Measurements from ENCODE around the gene EYA4. TPM values are rescaled to one million over a fixed set of nuclear protein-coding genes. Genes with fewer than 3 reads are reported as not detected.
A peak's percentile ranks its signal among the peaks of the same experiment; 100 is the strongest.

Gene EYA4
- total and polyA plus RNA-seq, 4 donors: 0.60 to 2.3 (median 1.5) TPM

- no peaks in the 10 kb centered on the region for H3K9me3 ChIP-seq (ENCODE audit: control insufficient read depth, insufficient read depth, low read length)
- H3K4me1 ChIP-seq (ENCODE audit: control insufficient read depth, insufficient read depth, low read length): no peaks in the 10 kb centered on the region
- no peaks in the 10 kb centered on the region for H3K27me3 ChIP-seq (ENCODE audit: control insufficient read depth, insufficient read depth, low read length)
- WGBS (ENCODE audit: insufficient coverage): 97% methylated on average over 2 of the region's 3 CpGs
- H3K4me3 ChIP-seq (ENCODE audit: low read depth, low read length): no peak overlapping the region
- H3K36me3 ChIP-seq (ENCODE audit: control insufficient read depth, insufficient read depth, low read length): no peaks in the 10 kb centered on the region
- no peak for DNase-seq (ENCODE audit: low read depth in 4 of 6, low spot score in 6 of 6)
- H3K27ac ChIP-seq (ENCODE audit: low read depth, low read length): no peak overlapping the region
Observed at GRCh38 chr6:133254552-133255228, 13.5 kb downstream of the EYA4 start.

- no peak for DNase-seq (ENCODE audit: low read depth in 4 of 6, low spot score in 6 of 6)
- Histone ChIP-seq H3K9me3 (ENCODE audit: control insufficient read depth, insufficient read depth, low read length) (no peaks in the 10 kb centered on the region), H3K36me3 (ENCODE audit: control insufficient read depth, insufficient read depth, low read length) (no peaks in the 10 kb centered on the region), H3K27me3 (ENCODE audit: control insufficient read depth, insufficient read depth, low read length) (no peaks in the 10 kb centered on the region), H3K27ac (ENCODE audit: low read depth, low read length) (no peak overlapping the region), H3K4me3 (ENCODE audit: low read depth, low read length) (no peak overlapping the region), H3K4me1 (ENCODE audit: control insufficient read depth, insufficient read depth, low read length) (no peaks in the 10 kb centered on the region)
- WGBS (ENCODE audit: insufficient coverage): no CpG with 5 or more reads among the region's 5 CpGs
Observed at GRCh38 chr6:133257545-133258105, 16.5 kb downstream of the EYA4 start.

GRCh38 chr6:133259561-133259960, 18.4 kb downstream of the EYA4 start:
- H3K4me1 ChIP-seq (ENCODE audit: control insufficient read depth, insufficient read depth, low read length): no peaks in the 10 kb centered on the region
- no peaks in the 10 kb centered on the region for H3K36me3 ChIP-seq (ENCODE audit: control insufficient read depth, insufficient read depth, low read length)
- no peak overlapping the region for H3K4me3 ChIP-seq (ENCODE audit: low read depth, low read length)
- DNase-seq (ENCODE audit: low read depth in 4 of 6, low spot score in 6 of 6): no peak
- no peaks in the 10 kb centered on the region for H3K27me3 ChIP-seq (ENCODE audit: control insufficient read depth, insufficient read depth, low read length)
- no peaks in the 10 kb centered on the region for H3K9me3 ChIP-seq (ENCODE audit: control insufficient read depth, insufficient read depth, low read length)
- H3K27ac ChIP-seq (ENCODE audit: low read depth, low read length): no peak overlapping the region

GRCh38 chr6:133262804-133263203, 21.6 kb downstream of the EYA4 start:
- H3K27ac ChIP-seq (ENCODE audit: low read depth, low read length): no peak overlapping the region
- DNase-seq (ENCODE audit: low read depth in 4 of 6, low spot score in 6 of 6): no peak
- H3K4me1 ChIP-seq (ENCODE audit: control insufficient read depth, insufficient read depth, low read length): no peaks in the 10 kb centered on the region
- no peaks in the 10 kb centered on the region for H3K9me3 ChIP-seq (ENCODE audit: control insufficient read depth, insufficient read depth, low read length)
- no CpG with 5 or more reads among the region's 2 CpGs for WGBS (ENCODE audit: insufficient coverage)
- no peaks in the 10 kb centered on the region for H3K27me3 ChIP-seq (ENCODE audit: control insufficient read depth, insufficient read depth, low read length)
- no peaks in the 10 kb centered on the region for H3K36me3 ChIP-seq (ENCODE audit: control insufficient read depth, insufficient read depth, low read length)
- no peak overlapping the region for H3K4me3 ChIP-seq (ENCODE audit: low read depth, low read length)

- Histone ChIP-seq H3K9me3 (ENCODE audit: control insufficient read depth, insufficient read depth, low read length) (no peaks in the 10 kb centered on the region), H3K4me1 (ENCODE audit: control insufficient read depth, insufficient read depth, low read length) (no peaks in the 10 kb centered on the region)
Observed at GRCh38 chr6:133265066-133265465, 23.9 kb downstream of the EYA4 start.

GRCh38 chr6:133266186-133266585, 25.0 kb downstream of the EYA4 start:
- no peaks in the 10 kb centered on the region for H3K4me1 ChIP-seq (ENCODE audit: control insufficient read depth, insufficient read depth, low read length)
- 35% methylated on average over 2 of the region's 2 CpGs for WGBS (ENCODE audit: insufficient coverage)

More at GRCh38 chr6:133265066-133265465, 23.9 kb downstream of the EYA4 start:
- Histone ChIP-seq H3K27ac (ENCODE audit: low read depth, low read length) (no peak overlapping the region), H3K36me3 (ENCODE audit: control insufficient read depth, insufficient read depth, low read length) (no peaks in the 10 kb centered on the region), H3K4me3 (ENCODE audit: low read depth, low read length) (no peak overlapping the region), H3K27me3 (ENCODE audit: control insufficient read depth, insufficient read depth, low read length) (no peaks in the 10 kb centered on the region)
- 100% methylated on average over 1 of the region's 4 CpGs for WGBS (ENCODE audit: insufficient coverage)
- DNase-seq (ENCODE audit: low read depth in 4 of 6, low spot score in 6 of 6): peak in 1 of 6 donors; percentile 42

GRCh38 chr6:133268621-133269020, 27.5 kb downstream of the EYA4 start:
- Histone ChIP-seq H3K9me3 (ENCODE audit: control insufficient read depth, insufficient read depth, low read length) (no peaks in the 10 kb centered on the region), H3K27me3 (ENCODE audit: control insufficient read depth, insufficient read depth, low read length) (no peaks in the 10 kb centered on the region), H3K4me1 (ENCODE audit: control insufficient read depth, insufficient read depth, low read length) (no peaks in the 10 kb centered on the region), H3K36me3 (ENCODE audit: control insufficient read depth, insufficient read depth, low read length) (no peaks in the 10 kb centered on the region), H3K4me3 (ENCODE audit: low read depth, low read length) (no peak overlapping the region), H3K27ac (ENCODE audit: low read depth, low read length) (no peak overlapping the region)
- 90% methylated on average over 4 of the region's 5 CpGs for WGBS (ENCODE audit: insufficient coverage)
- no peak for DNase-seq (ENCODE audit: low read depth in 4 of 6, low spot score in 6 of 6)

More at GRCh38 chr6:133266186-133266585, 25.0 kb downstream of the EYA4 start:
- Histone ChIP-seq H3K4me3 (ENCODE audit: low read depth, low read length) (no peak overlapping the region), H3K36me3 (ENCODE audit: control insufficient read depth, insufficient read depth, low read length) (no peaks in the 10 kb centered on the region), H3K27ac (ENCODE audit: low read depth, low read length) (no peak overlapping the region), H3K9me3 (ENCODE audit: control insufficient read depth, insufficient read depth, low read length) (no peaks in the 10 kb centered on the region), H3K27me3 (ENCODE audit: control insufficient read depth, insufficient read depth, low read length) (no peaks in the 10 kb centered on the region)
- no peak for DNase-seq (ENCODE audit: low read depth in 4 of 6, low spot score in 6 of 6)

GRCh38 chr6:133274813-133275212, 33.7 kb downstream of the EYA4 start:
- Histone ChIP-seq H3K27me3 (ENCODE audit: control insufficient read depth, insufficient read depth, low read length) (no peaks in the 10 kb centered on the region), H3K4me3 (ENCODE audit: low read depth, low read length) (no peak overlapping the region), H3K9me3 (ENCODE audit: control insufficient read depth, insufficient read depth, low read length) (no peaks in the 10 kb centered on the region), H3K4me1 (ENCODE audit: control insufficient read depth, insufficient read depth, low read length) (no peaks in the 10 kb centered on the region), H3K36me3 (ENCODE audit: control insufficient read depth, insufficient read depth, low read length) (no peaks in the 10 kb centered on the region), H3K27ac (ENCODE audit: low read depth, low read length) (no peak overlapping the region)
- 80% methylated on average over 1 of the region's 4 CpGs for WGBS (ENCODE audit: insufficient coverage)
- no peak for DNase-seq (ENCODE audit: low read depth in 4 of 6, low spot score in 6 of 6)

- no peak for DNase-seq (ENCODE audit: low read depth in 4 of 6, low spot score in 6 of 6)
- H3K36me3 ChIP-seq (ENCODE audit: control insufficient read depth, insufficient read depth, low read length): no peaks in the 10 kb centered on the region
- no peaks in the 10 kb centered on the region for H3K9me3 ChIP-seq (ENCODE audit: control insufficient read depth, insufficient read depth, low read length)
- WGBS (ENCODE audit: insufficient coverage): 100% methylated on average over 1 of the region's 6 CpGs
- H3K27ac ChIP-seq (ENCODE audit: low read depth, low read length): no peak overlapping the region
- no peak overlapping the region for H3K4me3 ChIP-seq (ENCODE audit: low read depth, low read length)
- no peaks in the 10 kb centered on the region for H3K4me1 ChIP-seq (ENCODE audit: control insufficient read depth, insufficient read depth, low read length)
- no peaks in the 10 kb centered on the region for H3K27me3 ChIP-seq (ENCODE audit: control insufficient read depth, insufficient read depth, low read length)
Observed at GRCh38 chr6:133275213-133275612, 34.1 kb downstream of the EYA4 start.

- no peak overlapping the region for H3K27ac ChIP-seq (ENCODE audit: low read depth, low read length)
- H3K4me1 ChIP-seq (ENCODE audit: control insufficient read depth, insufficient read depth, low read length): no peaks in the 10 kb centered on the region
- H3K27me3 ChIP-seq (ENCODE audit: control insufficient read depth, insufficient read depth, low read length): no peaks in the 10 kb centered on the region
- WGBS (ENCODE audit: insufficient coverage): no CpG with 5 or more reads among the region's 2 CpGs
- H3K36me3 ChIP-seq (ENCODE audit: control insufficient read depth, insufficient read depth, low read length): no peaks in the 10 kb centered on the region
- no peak for DNase-seq (ENCODE audit: low read depth in 4 of 6, low spot score in 6 of 6)
- H3K4me3 ChIP-seq (ENCODE audit: low read depth, low read length): no peak overlapping the region
- H3K9me3 ChIP-seq (ENCODE audit: control insufficient read depth, insufficient read depth, low read length): no peaks in the 10 kb centered on the region
Observed at GRCh38 chr6:133277228-133277899, 36.2 kb downstream of the EYA4 start.

All from spinal cord (tissue), 10 donors.